ENCODE data around the gene TRIM7. TPM values are rescaled to one million over a fixed set of nuclear protein-coding genes. Genes with fewer than 3 reads are reported as not detected.

The TRIM7 gene
- total RNA-seq, 1 experiment from 2014 or later = not detected

DNA sequence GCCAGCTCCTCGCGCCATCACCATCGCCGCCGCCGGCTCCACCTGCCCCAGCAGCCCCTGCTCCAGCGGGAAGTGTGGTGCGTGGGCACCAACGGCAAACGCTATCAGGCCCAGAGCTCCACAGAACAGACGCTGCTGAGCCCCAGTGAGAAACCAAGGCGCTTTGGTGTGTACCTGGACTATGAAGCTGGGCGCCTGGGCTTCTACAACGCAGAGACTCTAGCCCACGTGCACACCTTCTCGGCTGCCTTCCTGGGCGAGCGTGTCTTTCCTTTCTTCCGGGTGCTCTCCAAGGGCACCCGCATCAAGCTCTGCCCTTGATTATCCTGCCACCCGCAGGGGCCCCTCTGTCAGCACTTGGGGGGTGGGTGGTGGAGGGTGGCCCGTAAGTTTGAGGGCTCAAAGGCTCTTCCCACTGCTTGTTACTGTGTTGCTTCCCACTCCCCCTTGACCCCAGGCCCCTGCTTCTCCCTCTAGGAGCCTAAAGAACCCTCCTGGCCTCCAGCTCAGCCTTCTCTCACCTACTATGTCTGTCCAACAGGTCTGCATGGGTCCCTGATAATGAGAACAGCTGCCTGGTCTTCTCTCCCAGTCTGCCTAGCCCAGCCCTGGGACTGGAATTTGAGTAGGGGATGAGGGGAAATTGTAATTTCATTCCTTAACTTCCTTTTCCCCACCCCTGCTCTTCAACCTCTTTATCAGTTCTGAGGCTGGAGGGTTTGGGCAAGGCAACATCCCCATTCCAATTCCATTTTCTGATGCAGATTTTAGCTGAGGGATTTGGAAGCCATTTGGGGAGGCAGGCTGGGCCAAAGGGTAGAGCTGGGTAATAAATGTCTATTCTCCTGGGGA lies 29.7 kb upstream of the TRIM7 start:
- H3K36me3 ChIP-seq (ENCODE audit: insufficient read depth, low read length) = peaks cover 37% of the 10 kb centered on the region
- H3K9ac ChIP-seq (ENCODE audit: low read length) = no peak overlapping the region
- DNase-seq = peak; percentile 66
- H3K9me2 ChIP-seq (replicated peaks; ENCODE audit: insufficient read depth, low read length) = no peaks in the 10 kb centered on the region
- no peaks in the 10 kb centered on the region for H3K9me3 ChIP-seq (ENCODE audit: low read length)
- no peak overlapping the region for H3K27ac ChIP-seq (ENCODE audit: low read length)
- no peaks in the 10 kb centered on the region for H3K4me1 ChIP-seq (ENCODE audit: low read length)
- H3K4me3 ChIP-seq (ENCODE audit: low read length) = no peak overlapping the region
- 0 out of 2 replicates have a peak, but pooled peaks cover under 1% of the 10 kb centered on the region for H3K79me2 ChIP-seq (ENCODE audit: low read length)
- H4K20me1 ChIP-seq (ENCODE audit: insufficient read depth, low read depth, low read length) = peaks cover 21% of the 10 kb centered on the region; the same call in 1 of the 2 replicates
- no peaks in the 10 kb centered on the region for H3K27me3 ChIP-seq (ENCODE audit: low read length)
- H3K4me2 ChIP-seq (ENCODE audit: low read depth, low read length, poor library complexity, severe bottlenecking) = no peak overlapping the region
- no peak overlapping the region for H2AFZ ChIP-seq (ENCODE audit: low read length)

DNA sequence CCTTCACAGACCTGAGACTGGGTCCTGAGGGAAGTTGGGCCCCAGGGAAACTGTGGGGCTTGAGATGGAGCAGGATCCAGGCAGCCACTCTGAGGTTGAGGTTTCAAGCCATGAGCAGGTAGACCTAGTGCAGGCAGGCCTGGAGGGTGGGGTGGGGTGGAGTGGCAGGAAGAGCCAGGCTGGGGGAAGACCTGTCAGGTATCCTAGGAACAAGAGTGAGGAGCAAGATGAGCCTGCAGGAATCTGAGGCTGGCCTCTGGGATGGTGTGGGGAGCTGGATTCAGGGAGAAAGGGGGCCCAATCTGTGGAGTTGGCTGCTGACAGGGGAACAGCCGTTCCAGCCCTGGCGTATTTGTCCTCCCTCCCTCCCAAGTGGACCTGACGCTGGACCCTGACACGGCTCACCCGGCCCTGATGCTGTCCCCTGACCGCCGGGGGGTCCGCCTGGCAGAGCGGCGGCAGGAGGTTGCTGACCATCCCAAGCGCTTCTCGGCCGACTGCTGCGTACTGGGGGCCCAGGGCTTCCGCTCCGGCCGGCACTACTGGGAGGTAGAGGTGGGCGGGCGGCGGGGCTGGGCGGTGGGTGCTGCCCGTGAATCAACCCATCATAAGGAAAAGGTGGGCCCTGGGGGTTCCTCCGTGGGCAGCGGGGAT lies 28.9 kb upstream of the TRIM7 start:
- Histone ChIP-seq H3K9ac (ENCODE audit: low read length) (no peak overlapping the region), H2AFZ (ENCODE audit: low read length) (no peak overlapping the region), H3K79me2 (ENCODE audit: low read length) (0 out of 2 replicates have a peak, but pooled peaks cover 3% of the 10 kb centered on the region), H3K36me3 (ENCODE audit: insufficient read depth, low read length) (peaks cover 30% of the 10 kb centered on the region), H3K27ac (ENCODE audit: low read length) (no peak overlapping the region), H3K9me3 (ENCODE audit: low read length) (no peaks in the 10 kb centered on the region), H3K4me3 (ENCODE audit: low read length) (no peak overlapping the region), H3K4me2 (ENCODE audit: low read depth, low read length, poor library complexity, severe bottlenecking) (no peak overlapping the region), H3K4me1 (ENCODE audit: low read length) (no peaks in the 10 kb centered on the region), H3K27me3 (ENCODE audit: low read length) (no peaks in the 10 kb centered on the region), H3K9me2 (replicated peaks; ENCODE audit: insufficient read depth, low read length) (no peaks in the 10 kb centered on the region), H4K20me1 (ENCODE audit: insufficient read depth, low read depth, low read length) (peaks cover 15% of the 10 kb centered on the region; the same call in 1 of the 2 replicates)
- DNase-seq = no peak

DNA sequence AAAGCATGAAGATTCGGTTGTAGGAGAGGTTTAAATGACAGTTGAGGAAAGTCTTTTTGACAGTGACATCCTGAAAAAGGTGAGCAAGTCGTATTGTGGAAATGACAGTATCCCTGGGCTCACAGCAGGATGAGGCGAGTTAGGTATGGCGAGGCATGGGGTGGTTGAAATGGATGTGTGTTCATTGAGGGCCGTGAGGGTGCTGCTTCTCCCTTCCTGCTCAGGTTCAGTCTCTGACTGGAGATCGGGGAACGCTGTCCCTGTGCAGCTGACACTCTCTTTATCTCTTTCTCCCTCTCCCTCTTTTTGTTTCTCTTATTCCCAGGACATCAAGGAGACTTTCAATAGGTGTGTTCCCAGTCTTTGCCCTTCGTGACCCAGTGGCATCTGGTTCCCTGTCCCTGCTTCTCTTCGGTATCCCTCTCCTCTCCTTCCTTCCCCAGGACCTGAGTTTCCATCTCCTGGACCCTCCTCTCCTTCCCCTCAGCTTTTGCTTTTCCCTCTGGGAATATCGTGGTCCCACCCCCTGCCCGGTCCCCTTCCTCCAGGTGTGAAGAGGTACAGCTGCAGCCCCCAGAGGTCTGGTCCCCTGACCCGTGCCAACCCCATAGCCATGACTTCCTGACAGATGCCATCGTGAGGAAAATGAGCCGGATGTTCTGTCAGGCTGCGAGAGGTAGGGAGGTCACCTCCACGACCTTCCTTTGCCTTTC lies 28.2 kb upstream of the TRIM7 start:
- no peaks in the 10 kb centered on the region for H3K27me3 ChIP-seq (ENCODE audit: low read length)
- H2AFZ ChIP-seq (ENCODE audit: low read length) = no peak overlapping the region
- no peaks in the 10 kb centered on the region for H3K9me3 ChIP-seq (ENCODE audit: low read length)
- no peak overlapping the region for H3K27ac ChIP-seq (ENCODE audit: low read length)
- H3K4me3 ChIP-seq (ENCODE audit: low read length) = no peak overlapping the region
- 0 out of 2 replicates have a peak, but pooled peaks cover 3% of the 10 kb centered on the region for H3K79me2 ChIP-seq (ENCODE audit: low read length)
- DNase-seq = no peak
- no peak overlapping the region for H3K4me2 ChIP-seq (ENCODE audit: low read depth, low read length, poor library complexity, severe bottlenecking)
- peaks cover 10% of the 10 kb centered on the region; the same call in 1 of the 2 replicates for H4K20me1 ChIP-seq (ENCODE audit: insufficient read depth, low read depth, low read length)
- H3K4me1 ChIP-seq (ENCODE audit: low read length) = no peaks in the 10 kb centered on the region
- no peak overlapping the region for H3K9ac ChIP-seq (ENCODE audit: low read length)
- peaks cover 23% of the 10 kb centered on the region for H3K36me3 ChIP-seq (ENCODE audit: insufficient read depth, low read length)
- H3K9me2 ChIP-seq (replicated peaks; ENCODE audit: insufficient read depth, low read length) = no peaks in the 10 kb centered on the region

DNA sequence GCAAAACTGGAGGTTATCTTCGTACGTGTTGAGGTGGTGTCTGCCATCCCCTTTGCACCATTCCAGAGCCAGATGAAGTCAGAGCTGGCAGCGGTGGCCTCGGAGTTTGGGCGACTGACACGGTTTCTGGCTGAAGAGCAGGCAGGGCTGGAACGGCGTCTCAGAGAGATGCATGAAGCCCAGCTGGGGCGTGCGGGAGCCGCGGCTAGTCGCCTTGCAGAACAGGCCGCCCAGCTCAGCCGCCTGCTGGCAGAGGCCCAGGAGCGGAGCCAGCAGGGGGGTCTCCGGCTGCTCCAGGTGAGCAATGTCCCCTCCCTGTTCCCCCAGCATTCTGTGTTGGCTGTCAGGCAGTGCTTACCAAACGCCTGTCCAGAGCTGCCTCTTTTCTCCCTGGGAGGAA lies 27.6 kb upstream of the TRIM7 start:
- Histone ChIP-seq H3K36me3 (ENCODE audit: insufficient read depth, low read length) (peaks cover 20% of the 10 kb centered on the region), H4K20me1 (ENCODE audit: insufficient read depth, low read depth, low read length) (peaks cover 3% of the 10 kb centered on the region; the same call in 1 of the 2 replicates), H2AFZ (ENCODE audit: low read length) (no peak overlapping the region), H3K4me3 (ENCODE audit: low read length) (no peak overlapping the region), H3K9ac (ENCODE audit: low read length) (no peak overlapping the region), H3K9me3 (ENCODE audit: low read length) (no peaks in the 10 kb centered on the region), H3K4me2 (ENCODE audit: low read depth, low read length, poor library complexity, severe bottlenecking) (no peak overlapping the region), H3K27me3 (ENCODE audit: low read length) (no peaks in the 10 kb centered on the region), H3K9me2 (replicated peaks; ENCODE audit: insufficient read depth, low read length) (no peaks in the 10 kb centered on the region), H3K27ac (ENCODE audit: low read length) (no peak overlapping the region), H3K4me1 (ENCODE audit: low read length) (no peaks in the 10 kb centered on the region), H3K79me2 (ENCODE audit: low read length) (peaks cover 7% of the 10 kb centered on the region)
- DNase-seq = no peak

DNA sequence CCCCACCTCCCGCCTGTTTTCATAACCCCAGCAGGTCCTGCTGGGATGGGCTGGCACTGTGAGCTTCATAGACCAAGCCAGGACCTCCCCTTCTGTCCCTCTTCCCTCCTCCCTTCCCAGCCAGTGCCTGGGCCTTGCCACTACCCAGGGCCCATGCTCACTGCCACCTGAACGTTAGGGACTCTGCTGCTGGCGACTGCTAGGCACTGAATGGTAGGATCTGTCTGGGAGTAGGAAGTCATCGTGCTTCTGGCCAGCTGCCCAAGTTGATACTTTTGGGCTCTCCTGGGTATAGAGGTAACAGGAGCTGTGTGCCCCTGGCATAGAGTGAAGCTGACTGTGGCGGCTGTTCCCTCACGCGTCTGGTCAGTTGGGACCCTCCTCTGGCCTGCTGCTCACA lies 26.4 kb upstream of the TRIM7 start:
- Histone ChIP-seq H3K4me2 (ENCODE audit: low read depth, low read length, poor library complexity, severe bottlenecking) (no peak overlapping the region), H3K79me2 (ENCODE audit: low read length) (peaks cover 17% of the 10 kb centered on the region), H2AFZ (ENCODE audit: low read length) (no peak overlapping the region), H3K27me3 (ENCODE audit: low read length) (no peaks in the 10 kb centered on the region), H3K9me2 (replicated peaks; ENCODE audit: insufficient read depth, low read length) (no peaks in the 10 kb centered on the region), H3K27ac (ENCODE audit: low read length) (no peak overlapping the region), H3K36me3 (ENCODE audit: insufficient read depth, low read length) (peaks cover 12% of the 10 kb centered on the region; the same call in 1 of the 2 replicates), H3K4me3 (ENCODE audit: low read length) (no peak overlapping the region), H4K20me1 (ENCODE audit: insufficient read depth, low read depth, low read length) (no peaks in the 10 kb centered on the region), H3K9ac (ENCODE audit: low read length) (no peak overlapping the region), H3K9me3 (ENCODE audit: low read length) (no peaks in the 10 kb centered on the region), H3K4me1 (ENCODE audit: low read length) (peaks cover 2% of the 10 kb centered on the region)
- peak; percentile 42 for DNase-seq

DNA sequence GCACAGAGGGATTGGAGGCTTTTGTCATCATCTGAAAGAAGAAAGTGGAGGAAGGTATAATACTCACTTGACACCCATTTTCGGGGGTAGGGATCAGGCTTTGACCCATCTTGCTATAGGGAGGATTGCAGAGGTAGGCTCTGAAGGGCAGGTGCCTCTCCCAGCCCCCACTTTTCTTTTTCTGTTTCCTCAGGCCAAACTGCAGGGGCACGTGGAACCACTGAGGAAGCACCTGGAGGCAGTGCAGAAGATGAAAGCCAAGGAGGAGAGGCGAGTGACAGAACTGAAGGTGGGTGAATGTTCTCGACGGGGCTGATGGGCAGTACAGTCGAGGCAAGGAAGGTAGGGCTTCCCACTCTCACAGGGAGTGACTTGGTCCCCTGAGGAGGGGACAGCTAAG lies 25.6 kb upstream of the TRIM7 start:
- Histone ChIP-seq H3K9ac (ENCODE audit: low read length) (no peak overlapping the region), H3K9me3 (ENCODE audit: low read length) (no peaks in the 10 kb centered on the region), H3K79me2 (ENCODE audit: low read length) (peaks cover 26% of the 10 kb centered on the region), H3K27me3 (ENCODE audit: low read length) (no peaks in the 10 kb centered on the region), H3K4me3 (ENCODE audit: low read length) (no peak overlapping the region), H4K20me1 (ENCODE audit: insufficient read depth, low read depth, low read length) (no peaks in the 10 kb centered on the region), H3K27ac (ENCODE audit: low read length) (no peak overlapping the region), H2AFZ (ENCODE audit: low read length) (no peak overlapping the region), H3K9me2 (replicated peaks; ENCODE audit: insufficient read depth, low read length) (no peaks in the 10 kb centered on the region), H3K4me2 (ENCODE audit: low read depth, low read length, poor library complexity, severe bottlenecking) (no peak overlapping the region), H3K36me3 (ENCODE audit: insufficient read depth, low read length) (peaks cover 7% of the 10 kb centered on the region; the same call in 1 of the 2 replicates), H3K4me1 (ENCODE audit: low read length) (peaks cover 11% of the 10 kb centered on the region)
- DNase-seq = peak; percentile 38

DNA sequence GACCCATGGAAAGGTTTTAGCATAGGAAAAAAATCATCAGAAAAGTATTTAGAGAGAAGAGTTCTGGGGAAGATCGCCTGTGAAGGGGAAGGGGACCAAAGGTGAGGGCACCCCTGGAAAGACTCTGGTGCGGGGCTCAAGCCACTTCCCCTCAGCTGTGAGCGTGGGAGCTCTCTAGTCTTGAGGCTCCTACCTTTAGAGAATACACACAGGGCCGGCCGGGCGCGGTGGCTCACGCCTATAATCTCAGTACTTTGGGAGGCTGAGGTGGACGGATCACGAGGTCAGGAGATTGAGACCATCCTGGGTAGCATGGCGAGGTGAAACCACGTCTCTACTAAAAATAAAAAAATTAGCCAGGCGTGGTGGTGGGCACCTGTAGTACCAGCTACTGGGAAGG lies 25.0 kb upstream of the TRIM7 start:
- Histone ChIP-seq H3K36me3 (ENCODE audit: insufficient read depth, low read length) (peaks cover 7% of the 10 kb centered on the region; the same call in 1 of the 2 replicates), H3K27me3 (ENCODE audit: low read length) (no peaks in the 10 kb centered on the region), H3K9me2 (replicated peaks; ENCODE audit: insufficient read depth, low read length) (no peaks in the 10 kb centered on the region), H2AFZ (ENCODE audit: low read length) (no peak overlapping the region), H3K4me1 (ENCODE audit: low read length) (peaks cover 16% of the 10 kb centered on the region), H3K9ac (ENCODE audit: low read length) (no peak overlapping the region), H3K4me2 (ENCODE audit: low read depth, low read length, poor library complexity, severe bottlenecking) (no peak overlapping the region), H3K4me3 (ENCODE audit: low read length) (no peak overlapping the region), H3K27ac (ENCODE audit: low read length) (no peak overlapping the region), H4K20me1 (ENCODE audit: insufficient read depth, low read depth, low read length) (no peaks in the 10 kb centered on the region), H3K79me2 (ENCODE audit: low read length) (peaks cover 31% of the 10 kb centered on the region), H3K9me3 (ENCODE audit: low read length) (no peaks in the 10 kb centered on the region)
- DNase-seq = peak; percentile 29

Data from Karpas-422 (cell line).